ENCODE results near the gene RAD18. TPM values are rescaled to one million over a fixed set of nuclear protein-coding genes. Genes with fewer than 3 reads are reported as not detected.

RAD18 gene
- total RNA-seq, 1 donor = 7.6 TPM

GRCh38 chr3:8867646-8868045 lies 95.6 kb downstream of the RAD18 start:
- H3K36me3 ChIP-seq (ENCODE audit: insufficient read depth, low read length) = no peaks in the 10 kb centered on the region
- H3K4me3 ChIP-seq (ENCODE audit: insufficient read depth, low read length) = no peak overlapping the region
- H2AFZ ChIP-seq (ENCODE audit: low read length) = no peak overlapping the region
- no peaks in the 10 kb centered on the region for H3K79me2 ChIP-seq (ENCODE audit: insufficient read depth, low read length)
- no peak for DNase-seq (ENCODE audit: insufficient read length, low spot score, missing footprints)
- H4K20me1 ChIP-seq (ENCODE audit: insufficient read depth, low read length) = no peaks in the 10 kb centered on the region
- H3K27ac ChIP-seq (ENCODE audit: low read depth, low read length) = no peak overlapping the region
- no peaks in the 10 kb centered on the region for H3K9me3 ChIP-seq (ENCODE audit: low read depth, low read length)
- H3K27me3 ChIP-seq (ENCODE audit: insufficient read depth, low read length) = no peaks in the 10 kb centered on the region
- H3K4me1 ChIP-seq (ENCODE audit: insufficient read depth, low read length) = peaks cover 22% of the 10 kb centered on the region
- H3K4me2 ChIP-seq (ENCODE audit: insufficient read depth, low read length) = no peak overlapping the region
- no peak for TF ChIP-seq CTCF (IDR thresholded peaks at IDR 0.05; ENCODE audit: extremely low read depth, low read depth, low read length)

GRCh38 chr3:8865697-8866096 lies 97.6 kb downstream of the RAD18 start:
- Histone ChIP-seq H3K4me1 (ENCODE audit: insufficient read depth, low read length) (peaks cover 18% of the 10 kb centered on the region), H3K4me3 (ENCODE audit: insufficient read depth, low read length) (no peak overlapping the region), H3K27ac (ENCODE audit: low read depth, low read length) (no peak overlapping the region), H2AFZ (ENCODE audit: low read length) (no peak overlapping the region), H4K20me1 (ENCODE audit: insufficient read depth, low read length) (no peaks in the 10 kb centered on the region), H3K4me2 (ENCODE audit: insufficient read depth, low read length) (no peak overlapping the region), H3K36me3 (ENCODE audit: insufficient read depth, low read length) (no peaks in the 10 kb centered on the region), H3K9me3 (ENCODE audit: low read depth, low read length) (no peaks in the 10 kb centered on the region), H3K79me2 (ENCODE audit: insufficient read depth, low read length) (no peaks in the 10 kb centered on the region), H3K27me3 (ENCODE audit: insufficient read depth, low read length) (no peaks in the 10 kb centered on the region)
- no peak for TF ChIP-seq CTCF (IDR thresholded peaks at IDR 0.05; ENCODE audit: extremely low read depth, low read depth, low read length)
- DNase-seq (ENCODE audit: insufficient read length, low spot score, missing footprints) = no peak

GRCh38 chr3:8864402-8865350 lies 98.6 kb downstream of the RAD18 start:
- H3K4me1 ChIP-seq (ENCODE audit: insufficient read depth, low read length) = peaks cover 11% of the 10 kb centered on the region
- H3K36me3 ChIP-seq (ENCODE audit: insufficient read depth, low read length) = no peaks in the 10 kb centered on the region
- no peak for TF ChIP-seq CTCF (IDR thresholded peaks at IDR 0.05; ENCODE audit: extremely low read depth, low read depth, low read length)
- H3K4me2 ChIP-seq (ENCODE audit: insufficient read depth, low read length) = peak overlapping the region; percentile 42
- no peaks in the 10 kb centered on the region for H3K9me3 ChIP-seq (ENCODE audit: low read depth, low read length)
- H2AFZ ChIP-seq (ENCODE audit: low read length) = peak overlapping the region; percentile 5
- H3K27me3 ChIP-seq (ENCODE audit: insufficient read depth, low read length) = no peaks in the 10 kb centered on the region
- peak overlapping the region; percentile 25 for H3K27ac ChIP-seq (ENCODE audit: low read depth, low read length)
- no peaks in the 10 kb centered on the region for H3K79me2 ChIP-seq (ENCODE audit: insufficient read depth, low read length)
- H4K20me1 ChIP-seq (ENCODE audit: insufficient read depth, low read length) = no peaks in the 10 kb centered on the region
- peak overlapping the region; percentile 54 for H3K4me3 ChIP-seq (ENCODE audit: insufficient read depth, low read length)
- DNase-seq (ENCODE audit: insufficient read length, low spot score, missing footprints) = no peak

- H3K27me3 ChIP-seq (ENCODE audit: insufficient read depth, low read length) = no peaks in the 10 kb centered on the region
- no peak for DNase-seq (ENCODE audit: insufficient read length, low spot score, missing footprints)
- no peaks in the 10 kb centered on the region for H4K20me1 ChIP-seq (ENCODE audit: insufficient read depth, low read length)
- H3K4me2 ChIP-seq (ENCODE audit: insufficient read depth, low read length) = no peak overlapping the region
- no peak overlapping the region for H3K4me3 ChIP-seq (ENCODE audit: insufficient read depth, low read length)
- H2AFZ ChIP-seq (ENCODE audit: low read length) = no peak overlapping the region
- no peak for TF ChIP-seq CTCF (IDR thresholded peaks at IDR 0.05; ENCODE audit: extremely low read depth, low read depth, low read length)
- no peaks in the 10 kb centered on the region for H3K36me3 ChIP-seq (ENCODE audit: insufficient read depth, low read length)
- no peaks in the 10 kb centered on the region for H3K79me2 ChIP-seq (ENCODE audit: insufficient read depth, low read length)
- no peaks in the 10 kb centered on the region for H3K9me3 ChIP-seq (ENCODE audit: low read depth, low read length)
- H3K27ac ChIP-seq (ENCODE audit: low read depth, low read length) = no peak overlapping the region
- peaks cover 3% of the 10 kb centered on the region for H3K4me1 ChIP-seq (ENCODE audit: insufficient read depth, low read length)
Measured at GRCh38 chr3:8863891-8864290, 99.4 kb downstream of the RAD18 start.
